Adrenal gland (tissue), 12 donors: ENCODE data around the gene PLA2G4C. TPM values are rescaled to one million over a fixed set of nuclear protein-coding genes. Genes with fewer than 3 reads are reported as not detected.

ENCODE experiments used
- DNase-seq, 7 donors: peaks; one replicate each; pipeline ENCODE4 v3.0.0-alpha.2; 2019 to 2020
- H3K27ac ChIP-seq, 5 donors: fragments of 200-600 bp; sonication (generic) in 4 of 5; 1 replicate in 3 of 5; 2 replicates in 2 of 5; pipeline versions ENCODE4 v1.5.1 to v1.8.0; 2016 to 2020; ENCODE audit warnings: mild to moderate bottlenecking in 1 of 5
- H3K27me3 ChIP-seq: fragments of 200-600 bp; 2 replicates; pipeline ENCODE4 v1.8.0; 2021
- H3K36me3 ChIP-seq, 2 donors: fragments of 200-600 bp; replicated peaks in 1 of 2; 1 replicate in 1 of 2; 2 replicates in 1 of 2; pipeline versions ENCODE4 v1.5.1 to v1.8.0; 2018 to 2022
- H3K4me1 ChIP-seq, 2 donors: fragments of 200-600 bp; replicated peaks in 1 of 2; 1 replicate in 1 of 2; 2 replicates in 1 of 2; pipeline versions ENCODE4 v1.5.1 to v1.8.0; 2018 to 2021
- H3K4me3 ChIP-seq, 4 donors: fragments of 200-600 bp; sonication (generic) in 3 of 4; one replicate each; pipeline ENCODE4 v1.5.1; 2016 to 2018
- H3K9me3 ChIP-seq, 3 donors: fragments of 200-600 bp; sonication (generic) in 1 of 3; replicated peaks in 1 of 3; 1 replicate in 2 of 3; 2 replicates in 1 of 3; pipeline versions ENCODE4 v1.5.1 to v1.8.0; 2016 to 2021
- POLR2A ChIP-seq, 2 donors: fragments of 450-650 bp; IDR thresholded peaks; one replicate each; pipeline ENCODE4 v1.6.1; 2017; ENCODE audit warnings: antibody characterized with exemption in 2 of 2, mild to moderate bottlenecking in 2 of 2, moderate library complexity in 1 of 2
- WGBS, 4 donors: extraction: QIAGEN DNeasy Blood & Tissue Kit in 2 of 4; methylation state at CpG; one replicate each; pipeline versions ENCODE4 v1.1.5 to v1.1.7; 2013 to 2017; 5-methylcytosine and 5-hydroxymethylcytosine counted together
- intact Hi-C, 2 donors: fragments of 100-400 bp; cut with DNase I; formaldehyde crosslinking; loops; one replicate each; pipeline versions ENCODE4 v1.14.1 to v1.15.0; 2022 to 2023
- polyA plus RNA-seq, 3 donors: library from polyadenylated mRNA; stranded (reverse); fragments of 200-250 nt in 2 of 3; fragments of 350-450 nt in 1 of 3; fragmentation: Illumina TruSeq in 1 of 3; extraction: RNeasy Lipid Tissue Mini Kit (QIAGEN cat#74804) in 1 of 3; gene quantifications; one replicate each; pipeline ENCODE4 v1.2.3, GENCODE V29; 2013 to 2014
- total RNA-seq, 9 donors: library from RNA; depleted of rRNA in 4 of 9; stranded (reverse); fragments of >200 nt in 4 of 9; fragments of 120-200 nt in 1 of 9; fragmentation: NEBNext Ultra II Directional in 1 of 9; extraction: Animal tissue kit (Norgen Biotek cat#: 25700) in 1 of 9; gene quantifications; one replicate each; pipeline versions ENCODE4 v1.1.0 to v1.2.4, GENCODE V29; 2013 to 2023
- TF ChIP-seq, protein P1 (sequence below), 6 experiments: fragments of 450-650 bp in 4 of 6; fragments of 200-600 bp in 2 of 6; sonication (generic) in 1 of 6; IDR thresholded peaks; 1 replicate in 5 of 6; 2 replicates in 1 of 6; pipeline versions ENCODE4 v1.5.1 to v1.8.0; 2016 to 2021; ENCODE audit warnings: antibody characterized with exemption in 6 of 6, mild to moderate bottlenecking in 2 of 6, moderate library complexity in 1 of 6
- donor health status: healthy with polysubstance abuse.
- donor health status: Bipolar disorder and iron deficiency.
- donor health status: DM: yes; HTN: yes; CAD: no.
- donor health status: DM: no; HTN: no; CAD: no.
- donor health status: DM: no; HTN: no; CAD: no.
- donor health status: DM: yes; HTN: yes; CAD: no.

PLA2G4C gene
- total and polyA plus RNA-seq, 12 donors = 18.6 to 123 (median 51.6) TPM

- 60 to 71% (median 64%) methylated on average over 7 of the region's 7 CpGs for WGBS, 4 donors
- H3K4me1 ChIP-seq = no peaks in the 10 kb centered on the region
- H3K27ac ChIP-seq = no peak overlapping the region
- H3K27me3 ChIP-seq = no peaks in the 10 kb centered on the region
- H3K9me3 ChIP-seq = no peaks in the 10 kb centered on the region
- no peak for TF ChIP-seq POLR2A (IDR thresholded peaks at IDR 0.05)
- TF ChIP-seq, protein P1, sequence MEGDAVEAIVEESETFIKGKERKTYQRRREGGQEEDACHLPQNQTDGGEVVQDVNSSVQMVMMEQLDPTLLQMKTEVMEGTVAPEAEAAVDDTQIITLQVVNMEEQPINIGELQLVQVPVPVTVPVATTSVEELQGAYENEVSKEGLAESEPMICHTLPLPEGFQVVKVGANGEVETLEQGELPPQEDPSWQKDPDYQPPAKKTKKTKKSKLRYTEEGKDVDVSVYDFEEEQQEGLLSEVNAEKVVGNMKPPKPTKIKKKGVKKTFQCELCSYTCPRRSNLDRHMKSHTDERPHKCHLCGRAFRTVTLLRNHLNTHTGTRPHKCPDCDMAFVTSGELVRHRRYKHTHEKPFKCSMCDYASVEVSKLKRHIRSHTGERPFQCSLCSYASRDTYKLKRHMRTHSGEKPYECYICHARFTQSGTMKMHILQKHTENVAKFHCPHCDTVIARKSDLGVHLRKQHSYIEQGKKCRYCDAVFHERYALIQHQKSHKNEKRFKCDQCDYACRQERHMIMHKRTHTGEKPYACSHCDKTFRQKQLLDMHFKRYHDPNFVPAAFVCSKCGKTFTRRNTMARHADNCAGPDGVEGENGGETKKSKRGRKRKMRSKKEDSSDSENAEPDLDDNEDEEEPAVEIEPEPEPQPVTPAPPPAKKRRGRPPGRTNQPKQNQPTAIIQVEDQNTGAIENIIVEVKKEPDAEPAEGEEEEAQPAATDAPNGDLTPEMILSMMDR (IDR thresholded peaks at IDR 0.05) = no peak
- intact Hi-C loops = no loop called here
- no peak for DNase-seq
- no peaks in the 10 kb centered on the region for H3K36me3 ChIP-seq
- no peak overlapping the region for H3K4me3 ChIP-seq
Observed at GRCh38 chr19:48029431-48029830, 81.2 kb downstream of the PLA2G4C start.

DNA sequence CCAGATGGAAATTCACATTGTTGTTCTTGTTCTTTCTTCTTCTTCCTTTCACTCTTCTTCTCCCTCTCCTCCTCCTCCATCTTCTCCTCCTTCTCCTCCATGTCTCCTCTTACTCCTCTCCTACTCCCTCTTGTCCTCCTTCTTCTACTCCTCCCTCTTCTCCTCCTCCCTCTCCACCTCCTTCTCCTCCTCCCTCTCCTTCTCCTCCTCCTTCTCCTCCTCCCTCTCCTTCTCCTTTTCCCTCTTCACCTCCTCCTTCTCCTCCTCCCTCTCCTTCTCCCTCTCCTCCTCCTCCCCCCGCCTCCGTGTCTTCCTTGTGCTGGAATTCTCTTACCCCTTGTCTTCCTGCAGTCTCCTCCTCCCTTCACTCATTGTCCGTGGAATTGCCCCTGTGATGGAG is 85.1 kb downstream of the PLA2G4C start:
- H3K27me3 ChIP-seq = no peaks in the 10 kb centered on the region
- no peak for TF ChIP-seq POLR2A (IDR thresholded peaks at IDR 0.05)
- TF ChIP-seq, protein P1 (IDR thresholded peaks at IDR 0.05) = no peak
- no peaks in the 10 kb centered on the region for H3K4me1 ChIP-seq
- no peak overlapping the region for H3K4me3 ChIP-seq
- no peak overlapping the region for H3K27ac ChIP-seq
- no peak for DNase-seq
- intact Hi-C loops = no loop called here
- no peaks in the 10 kb centered on the region for H3K36me3 ChIP-seq
- H3K9me3 ChIP-seq = no peaks in the 10 kb centered on the region
- 51 to 72% (median 70%) methylated on average over 3 of the region's 3 CpGs for WGBS, 4 donors

- WGBS, 4 donors = 85 to 94% (median 90%) methylated on average over 3 of the region's 3 CpGs
- H3K4me1 ChIP-seq = no peaks in the 10 kb centered on the region
- H3K27ac ChIP-seq = no peak overlapping the region
- H3K4me3 ChIP-seq = no peak overlapping the region
- intact Hi-C loops = no loop called here
- DNase-seq = no peak
- H3K36me3 ChIP-seq = no peaks in the 10 kb centered on the region
- no peaks in the 10 kb centered on the region for H3K9me3 ChIP-seq
- TF ChIP-seq POLR2A (IDR thresholded peaks at IDR 0.05) = no peak
- TF ChIP-seq, protein P1 (IDR thresholded peaks at IDR 0.05) = no peak
- no peaks in the 10 kb centered on the region for H3K27me3 ChIP-seq
Observed at GRCh38 chr19:48023518-48023917, 87.1 kb downstream of the PLA2G4C start.

- intact Hi-C loops = no loop called here
- Histone ChIP-seq H3K36me3 (no peaks in the 10 kb centered on the region), H3K4me3 (no peak overlapping the region), H3K27me3 (no peaks in the 10 kb centered on the region), H3K27ac (no peak overlapping the region), H3K9me3 (no peaks in the 10 kb centered on the region), H3K4me1 (no peaks in the 10 kb centered on the region)
- WGBS, 4 donors = 59 to 67% (median 64%) methylated on average over 2 of the region's 2 CpGs
- TF ChIP-seq POLR2A (IDR thresholded peaks at IDR 0.05) = no peak
- TF ChIP-seq, protein P1 (IDR thresholded peaks at IDR 0.05) = no peak
- DNase-seq = no peak
Observed at GRCh38 chr19:48023011-48023410, 87.6 kb downstream of the PLA2G4C start.
